Osteocyte (in vitro differentiated cells): ENCODE measurements around the gene ADAMTS20. TPM values are rescaled to one million over a fixed set of nuclear protein-coding genes. Genes with fewer than 3 reads are reported as not detected.
A peak's percentile ranks its signal among the peaks of the same experiment; 100 is the strongest.

Source experiments
- DNase-seq: peaks from one replicate; pipeline ENCODE4 v3.0.0; 2021; ENCODE audit warnings: mixed read lengths; ENCODE audit not compliant: unreplicated experiment; ENCODE audit errors: extremely low spot score
- H3K27ac Mint-ChIP-seq: one replicate; pipeline ENCODE4 v1.8.0; 2021; ENCODE audit warnings: mild to moderate bottlenecking, mixed read lengths; ENCODE audit not compliant: unreplicated experiment
- H3K27me3 Mint-ChIP-seq: one replicate; pipeline ENCODE4 v1.8.0; 2021; ENCODE audit warnings: mixed read lengths; ENCODE audit not compliant: unreplicated experiment
- H3K36me3 Mint-ChIP-seq: one replicate; pipeline ENCODE4 v1.8.0; 2021; ENCODE audit warnings: mixed read lengths; ENCODE audit not compliant: unreplicated experiment
- H3K4me1 Mint-ChIP-seq: one replicate; pipeline ENCODE4 v1.8.0; 2021; ENCODE audit warnings: mixed read lengths; ENCODE audit not compliant: unreplicated experiment
- H3K4me3 Mint-ChIP-seq: one replicate; pipeline ENCODE4 v1.8.0; 2021; ENCODE audit warnings: mild to moderate bottlenecking, moderate library complexity, mixed read lengths; ENCODE audit not compliant: unreplicated experiment
- H3K9me3 Mint-ChIP-seq: one replicate; pipeline ENCODE4 v1.8.0; 2021; ENCODE audit warnings: mixed read lengths; ENCODE audit not compliant: unreplicated experiment
- total RNA-seq: library from RNA; stranded (reverse); gene quantifications from 2 replicates; pipeline ENCODE4 v1.2.1, GENCODE V29; 2021
- TF ChIP-seq, protein P1 (sequence below): fragments of 200-600 bp; sonication (generic); IDR thresholded peaks from 2 replicates; pipeline ENCODE4 v1.5.0; 2021; ENCODE audit warnings: antibody characterized with exemption, mild to moderate bottlenecking, moderate library complexity

The ADAMTS20 gene
- total RNA-seq, 1 donor from 2014 or later, result not detected

DNA sequence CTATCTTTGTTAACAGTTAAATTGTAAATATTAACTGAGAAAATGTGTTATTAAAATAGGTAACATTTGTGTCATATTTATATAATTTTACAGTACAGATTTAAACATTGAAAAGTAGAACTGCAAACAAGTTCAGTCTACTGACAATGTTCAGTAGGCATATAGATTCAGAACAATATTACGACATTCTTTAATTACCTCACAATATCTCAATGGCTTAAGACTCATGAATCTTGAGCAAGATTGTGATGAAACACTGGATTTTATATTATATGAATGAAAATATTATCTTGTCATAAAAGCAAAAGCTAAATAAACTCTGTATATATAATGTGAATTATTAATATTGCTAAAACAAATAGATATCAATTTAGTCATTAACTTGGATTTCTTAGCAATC lies 194.9 kb downstream of the ADAMTS20 start:
- H3K36me3 Mint-ChIP-seq, result no peaks in the 10 kb centered on the region
- H3K9me3 Mint-ChIP-seq, result peaks cover 2% of the 10 kb centered on the region
- TF ChIP-seq, protein P1, sequence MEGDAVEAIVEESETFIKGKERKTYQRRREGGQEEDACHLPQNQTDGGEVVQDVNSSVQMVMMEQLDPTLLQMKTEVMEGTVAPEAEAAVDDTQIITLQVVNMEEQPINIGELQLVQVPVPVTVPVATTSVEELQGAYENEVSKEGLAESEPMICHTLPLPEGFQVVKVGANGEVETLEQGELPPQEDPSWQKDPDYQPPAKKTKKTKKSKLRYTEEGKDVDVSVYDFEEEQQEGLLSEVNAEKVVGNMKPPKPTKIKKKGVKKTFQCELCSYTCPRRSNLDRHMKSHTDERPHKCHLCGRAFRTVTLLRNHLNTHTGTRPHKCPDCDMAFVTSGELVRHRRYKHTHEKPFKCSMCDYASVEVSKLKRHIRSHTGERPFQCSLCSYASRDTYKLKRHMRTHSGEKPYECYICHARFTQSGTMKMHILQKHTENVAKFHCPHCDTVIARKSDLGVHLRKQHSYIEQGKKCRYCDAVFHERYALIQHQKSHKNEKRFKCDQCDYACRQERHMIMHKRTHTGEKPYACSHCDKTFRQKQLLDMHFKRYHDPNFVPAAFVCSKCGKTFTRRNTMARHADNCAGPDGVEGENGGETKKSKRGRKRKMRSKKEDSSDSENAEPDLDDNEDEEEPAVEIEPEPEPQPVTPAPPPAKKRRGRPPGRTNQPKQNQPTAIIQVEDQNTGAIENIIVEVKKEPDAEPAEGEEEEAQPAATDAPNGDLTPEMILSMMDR, result no peak

DNA sequence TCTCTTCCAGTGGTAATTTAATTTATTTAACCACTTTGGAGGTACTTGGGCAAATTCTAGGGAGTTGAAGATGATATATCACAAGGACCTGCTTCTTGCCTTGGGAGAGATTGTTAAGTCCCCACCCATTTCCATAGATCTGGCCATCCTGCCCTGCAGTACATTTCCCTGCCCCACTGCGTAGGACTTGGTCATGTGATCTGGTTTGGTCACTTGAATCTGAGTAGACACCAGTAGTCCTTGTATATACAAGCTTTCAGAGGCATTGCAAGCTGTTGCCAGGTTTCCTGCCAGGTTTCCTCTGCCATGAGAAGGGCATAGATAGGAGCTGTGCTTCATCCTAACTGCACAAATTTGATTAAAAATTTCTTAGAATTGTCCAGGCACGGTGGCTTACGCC lies 200.0 kb downstream of the ADAMTS20 start:
- DNase-seq, result no peak
- Mint-ChIP-seq H3K4me3 (no peak overlapping the region), H3K9me3 (no peaks in the 10 kb centered on the region), H3K4me1 (peaks cover 8% of the 10 kb centered on the region), H3K27ac (no peak overlapping the region), H3K36me3 (no peaks in the 10 kb centered on the region), H3K27me3 (peaks cover 38% of the 10 kb centered on the region)
- TF ChIP-seq, protein P1, result no peak

More for the DNA sequence above, 194.9 kb downstream of the ADAMTS20 start:
- Mint-ChIP-seq H3K27ac (no peak overlapping the region), H3K4me1 (peaks cover 7% of the 10 kb centered on the region), H3K27me3 (peaks cover 14% of the 10 kb centered on the region), H3K4me3 (no peak overlapping the region)
- DNase-seq, result no peak

DNA sequence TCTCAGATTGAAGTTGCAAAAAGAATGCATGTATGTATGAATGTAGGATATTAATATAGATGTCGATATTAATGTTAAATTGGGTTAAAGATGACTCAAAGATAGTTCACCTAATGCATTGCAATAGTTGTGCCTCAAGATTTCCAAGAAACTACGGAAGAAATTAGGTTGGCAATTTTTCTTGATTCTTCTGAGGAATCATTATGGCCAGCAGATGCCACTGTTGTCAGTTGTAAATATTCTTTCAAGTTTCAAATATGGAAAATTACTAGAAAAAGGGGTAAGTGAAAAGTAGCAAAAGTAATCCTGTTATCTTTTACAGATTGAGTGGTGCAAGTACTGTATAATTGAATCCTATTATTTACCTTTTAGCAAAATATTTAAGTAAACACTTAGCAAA lies 202.1 kb downstream of the ADAMTS20 start:
- no peak for DNase-seq
- no peak overlapping the region for H3K4me3 Mint-ChIP-seq
- H3K4me1 Mint-ChIP-seq, result peaks cover 20% of the 10 kb centered on the region
- H3K27ac Mint-ChIP-seq, result no peak overlapping the region
- TF ChIP-seq, protein P1, result peak; percentile 64
- peaks cover 34% of the 10 kb centered on the region for H3K27me3 Mint-ChIP-seq
- H3K36me3 Mint-ChIP-seq, result no peaks in the 10 kb centered on the region
- no peaks in the 10 kb centered on the region for H3K9me3 Mint-ChIP-seq

DNA sequence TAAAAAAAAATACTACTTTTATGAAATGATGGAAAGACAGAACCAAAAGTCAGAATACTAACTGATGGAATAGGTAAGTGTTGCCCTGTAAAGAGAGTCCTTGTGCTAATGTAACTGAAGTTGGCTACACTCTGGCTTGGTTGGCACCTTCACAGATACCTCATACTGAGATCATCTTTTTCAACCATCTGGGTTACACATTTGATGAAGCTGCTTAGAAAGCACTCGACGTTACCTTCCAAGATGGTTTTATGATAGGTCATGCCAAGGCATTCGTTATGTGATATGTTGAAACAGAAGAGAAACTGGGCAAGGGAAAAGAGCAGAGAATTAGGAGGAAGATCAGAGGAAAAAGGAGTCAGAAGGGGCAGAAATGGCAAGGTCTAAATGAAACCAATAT lies 203.8 kb downstream of the ADAMTS20 start:
- H3K27ac Mint-ChIP-seq, result no peak overlapping the region
- TF ChIP-seq, protein P1, result no peak
- no peaks in the 10 kb centered on the region for H3K9me3 Mint-ChIP-seq
- H3K27me3 Mint-ChIP-seq, result peaks cover 27% of the 10 kb centered on the region
- H3K4me1 Mint-ChIP-seq, result peaks cover 20% of the 10 kb centered on the region
- no peak overlapping the region for H3K4me3 Mint-ChIP-seq
- DNase-seq, result no peak
- no peaks in the 10 kb centered on the region for H3K36me3 Mint-ChIP-seq

DNA sequence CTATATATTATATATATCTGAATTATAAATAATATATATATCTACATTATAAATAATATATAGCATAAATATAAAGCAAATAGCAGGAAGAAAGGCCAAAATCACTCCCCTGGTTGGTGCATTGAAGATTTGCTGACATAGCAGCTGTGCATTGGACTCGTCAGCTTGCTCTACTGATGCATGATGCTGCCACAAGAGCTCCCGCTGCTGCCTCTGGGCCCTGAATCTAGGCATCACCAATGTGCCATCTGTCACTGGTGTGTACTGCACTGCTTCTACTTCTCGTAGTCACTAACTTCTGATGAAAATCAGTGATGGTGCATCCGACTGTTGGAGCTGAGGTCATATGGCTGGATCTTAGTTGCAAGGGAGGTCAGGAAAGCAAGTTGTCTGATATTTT lies 205.0 kb downstream of the ADAMTS20 start:
- H3K9me3 Mint-ChIP-seq, result no peaks in the 10 kb centered on the region
- no peak overlapping the region for H3K4me3 Mint-ChIP-seq
- no peak overlapping the region for H3K27ac Mint-ChIP-seq
- H3K27me3 Mint-ChIP-seq, result peaks cover 25% of the 10 kb centered on the region
- H3K36me3 Mint-ChIP-seq, result no peaks in the 10 kb centered on the region
- TF ChIP-seq, protein P1, result no peak
- DNase-seq, result no peak
- peaks cover 20% of the 10 kb centered on the region for H3K4me1 Mint-ChIP-seq
